Stimulated activated CD4-positive, alpha-beta T cell treated with anti-CD3 and anti-CD28 coated beads, Interleukin-4, amount 100 ng/mL, for 4 hours (primary cell): ENCODE data around the gene AHR.
"Not testable (repeated sequence)": the region's sequence is repeated elsewhere in the genome, so short reads cannot be mapped to it uniquely, and the experiment has no call there.

Source experiments
- DNase-seq, 2 experiments: peaks; one replicate each; pipeline ENCODE4 v3.0.0-alpha.2; 2020

The AHR gene

DNA sequence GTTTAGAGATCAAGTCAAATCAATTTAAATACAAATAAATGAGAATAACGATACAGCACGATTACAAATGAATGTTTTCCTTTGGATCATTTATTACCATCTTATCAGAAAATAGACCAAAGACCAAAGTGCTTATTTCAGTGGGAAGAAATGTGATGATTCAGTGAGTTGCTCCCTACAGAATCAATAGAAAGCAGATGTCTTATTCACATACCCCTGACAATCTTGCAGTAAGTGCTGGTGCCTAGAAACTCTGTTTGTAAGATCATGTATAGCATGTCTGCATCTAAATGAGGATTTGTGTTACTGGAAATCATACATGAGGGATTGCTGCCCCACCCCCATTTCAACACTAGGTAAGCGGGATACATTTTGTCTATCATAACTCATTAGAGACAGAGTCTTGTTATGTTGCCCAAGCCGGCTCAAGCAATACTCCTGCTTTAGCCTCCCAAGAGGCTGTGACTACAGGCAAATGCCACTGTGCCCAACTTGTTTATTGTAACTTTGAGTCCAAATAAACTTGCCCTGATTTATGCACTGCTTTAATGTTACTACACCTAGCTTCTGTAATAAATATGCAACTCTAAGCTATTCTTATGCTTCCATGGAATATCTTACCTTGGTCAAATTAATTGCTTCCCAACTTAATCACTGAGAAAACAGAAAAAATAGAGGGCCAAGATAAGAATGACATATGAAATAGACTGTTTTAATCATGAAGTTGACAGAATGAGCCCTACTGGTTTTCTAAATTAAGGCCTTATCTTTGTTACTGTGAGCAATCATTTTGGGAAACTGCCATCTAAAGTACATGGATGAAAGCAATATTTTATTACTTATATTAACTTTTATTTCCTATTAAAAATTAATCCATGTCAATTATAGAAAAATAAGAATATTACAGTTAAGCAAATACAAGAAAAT is 82.5 kb downstream of the AHR start:
- no peak for DNase-seq

DNA sequence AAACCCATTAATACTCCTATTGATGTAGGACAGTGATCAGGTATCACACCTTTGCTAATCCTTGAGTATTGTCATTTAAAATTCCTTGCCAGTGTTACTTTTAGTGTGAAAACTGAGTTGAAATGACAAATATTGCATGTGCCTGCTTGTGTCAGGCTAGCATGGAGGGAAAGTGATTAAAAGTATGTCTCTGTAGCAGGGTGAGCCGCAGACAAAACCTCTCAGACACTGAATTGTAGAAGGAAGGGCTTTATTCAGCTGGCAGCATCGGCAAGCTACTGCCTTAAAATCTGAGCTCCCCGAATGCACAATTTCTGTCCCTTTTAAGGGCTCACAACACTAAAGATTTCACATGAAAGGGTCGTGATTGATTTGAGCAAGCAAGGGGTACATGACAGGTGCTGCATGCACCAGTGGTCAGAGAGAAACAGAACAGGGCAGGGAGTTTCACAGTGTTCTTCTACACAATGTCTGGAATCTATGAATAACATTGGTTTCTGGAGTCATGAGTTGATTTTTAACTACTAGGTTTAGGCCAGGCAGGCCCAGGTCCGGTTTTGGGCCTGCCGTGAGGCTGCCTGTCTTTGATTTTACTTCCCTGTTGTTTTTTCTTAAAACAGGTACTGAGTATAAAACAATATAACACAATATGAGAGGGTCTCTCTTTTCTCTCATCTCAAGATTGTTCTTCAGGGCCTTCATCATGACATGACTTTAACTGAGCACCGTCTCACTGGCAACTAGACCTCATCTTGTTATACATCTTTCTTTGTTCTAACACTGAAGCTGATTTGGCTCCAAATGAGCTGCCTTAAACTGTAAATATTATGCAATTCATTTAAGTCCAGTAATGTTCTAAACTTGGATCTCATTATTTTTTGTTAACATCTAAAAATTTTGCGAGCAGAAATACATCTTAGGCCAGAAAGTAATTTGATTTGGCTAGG is 84.2 kb downstream of the AHR start:
- not testable (repeated sequence) for DNase-seq

DNA sequence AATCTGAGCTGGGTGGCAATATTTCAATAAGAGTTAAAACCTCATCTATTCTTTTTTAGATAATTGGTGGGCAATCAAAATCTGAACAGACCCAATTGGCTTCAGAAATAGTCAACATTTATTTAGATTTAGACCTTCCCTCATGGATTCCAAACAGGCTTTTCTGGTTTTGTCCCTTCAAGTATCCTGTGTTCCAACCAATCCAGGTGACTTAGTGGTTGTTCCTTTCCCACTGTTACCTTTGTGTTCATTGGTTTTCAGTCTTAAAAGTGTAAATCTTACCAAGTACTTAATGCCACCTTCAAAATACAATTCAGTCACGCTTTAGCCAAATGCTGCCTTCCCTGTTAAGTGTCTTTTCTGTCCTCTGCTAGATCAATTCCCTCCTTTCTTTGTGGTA is 85.9 kb downstream of the AHR start:
- DNase-seq: no peak

DNA sequence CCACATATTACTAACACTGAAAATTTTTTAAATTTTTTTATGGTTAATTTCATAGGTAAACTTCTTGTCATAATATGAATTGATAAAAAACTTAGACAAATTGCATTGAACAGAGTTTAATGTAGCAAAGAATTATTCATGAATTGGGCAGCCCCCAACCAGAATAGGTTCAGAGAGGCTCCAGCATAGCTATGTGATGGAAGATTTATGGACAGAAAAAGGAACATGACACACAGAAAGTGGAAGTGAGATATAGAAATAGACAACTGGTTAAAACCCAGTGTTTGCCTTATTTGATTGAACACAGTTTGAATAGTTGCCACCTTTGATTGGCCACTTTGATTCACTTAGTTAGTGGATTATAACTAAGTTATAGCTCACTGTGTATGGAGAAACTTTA is 87.2 kb downstream of the AHR start:
- DNase-seq: no peak

DNA sequence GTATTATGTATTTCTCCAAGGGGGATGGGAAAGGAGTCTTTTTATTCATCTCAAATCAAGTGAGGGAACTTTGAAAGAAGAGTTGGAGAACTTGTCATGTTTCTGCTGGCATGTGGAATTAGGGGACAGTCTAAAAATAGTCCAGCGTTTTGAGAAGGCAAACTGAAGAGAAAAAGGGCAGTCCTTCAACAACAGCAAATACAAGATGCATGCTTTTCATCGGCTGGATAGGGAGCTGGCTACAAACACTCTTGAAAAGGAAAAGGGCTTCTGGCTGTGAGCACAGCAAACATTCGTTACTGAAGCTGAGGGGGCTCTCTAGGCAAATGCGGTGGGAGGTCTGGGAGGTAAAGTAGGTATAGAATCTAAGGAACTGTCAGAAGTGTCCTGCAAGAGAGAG is 91.9 kb downstream of the AHR start:
- no peak for DNase-seq

DNA sequence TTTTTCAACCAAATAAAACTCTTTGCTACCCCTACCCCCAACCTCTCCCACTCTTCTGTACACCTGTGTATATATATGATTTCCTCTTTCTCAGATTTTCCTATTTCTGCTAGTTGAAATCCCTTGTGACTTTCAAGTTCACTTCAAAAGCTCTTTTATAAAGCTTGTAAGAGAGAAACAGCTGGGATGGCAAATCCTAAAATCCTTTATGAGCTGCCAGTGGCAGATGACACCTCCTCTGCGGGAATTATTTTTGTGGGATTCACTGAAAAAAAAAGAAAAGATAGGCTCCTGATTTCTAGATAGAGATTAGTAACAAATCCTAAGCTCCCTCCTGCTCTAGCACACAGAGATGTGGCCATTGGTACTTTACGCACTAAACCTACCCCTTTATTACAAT is 92.9 kb downstream of the AHR start:
- no peak for DNase-seq

DNA sequence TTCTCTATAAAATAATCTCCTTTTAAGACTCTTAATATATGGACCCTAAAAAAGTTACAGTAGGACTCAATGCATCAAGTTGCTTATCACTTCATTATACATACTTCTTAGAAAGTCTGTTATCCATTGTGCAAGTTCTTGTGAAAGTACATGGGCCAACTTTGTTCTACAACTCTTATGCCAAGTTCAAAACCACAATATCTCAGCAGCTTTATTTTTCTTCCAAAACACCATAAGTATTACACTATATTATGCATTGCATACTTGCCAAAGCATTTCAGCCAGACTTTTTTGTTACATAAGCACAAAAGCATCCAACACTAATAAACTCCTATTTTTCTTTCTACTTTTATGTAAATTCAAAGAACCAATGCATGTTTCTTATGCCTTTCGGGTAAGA is 94.4 kb downstream of the AHR start:
- no peak for DNase-seq

DNA sequence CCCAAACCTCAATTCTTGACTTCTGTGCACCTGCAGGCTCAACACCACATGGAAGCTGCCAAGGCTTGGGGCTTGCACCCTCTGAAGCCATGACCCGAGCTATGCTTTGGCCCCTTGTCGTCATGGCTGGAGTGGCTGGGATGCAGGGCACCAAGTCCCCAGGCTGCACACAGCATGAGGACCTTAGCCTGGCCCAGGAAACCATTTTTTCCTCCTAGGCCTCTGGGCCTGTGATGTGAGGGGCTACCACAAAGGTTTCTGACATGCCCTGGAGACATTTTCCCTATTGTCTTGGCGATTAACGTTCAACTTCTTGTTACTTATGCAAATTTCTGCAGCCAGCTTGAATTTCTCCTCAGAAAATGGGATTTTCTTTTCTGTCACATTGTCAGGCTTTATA is 96.1 kb downstream of the AHR start:
- DNase-seq: not testable (repeated sequence)
